Activated T-helper 1 cell treated with Interleukin-2 at 50 U/mL for 16 hours (primary cell): ENCODE data around the gene C5orf15.
A peak's percentile ranks its signal among the peaks of the same experiment; 100 is the strongest.
"Not testable (repeated sequence)": the region's sequence is repeated elsewhere in the genome, so short reads cannot be mapped to it uniquely, and the experiment has no call there.

ENCODE experiments used
- DNase-seq: peaks from one replicate; pipeline ENCODE4 v3.0.0-alpha.2; 2020; ENCODE audit warnings: low read depth

The C5orf15 gene

DNA sequence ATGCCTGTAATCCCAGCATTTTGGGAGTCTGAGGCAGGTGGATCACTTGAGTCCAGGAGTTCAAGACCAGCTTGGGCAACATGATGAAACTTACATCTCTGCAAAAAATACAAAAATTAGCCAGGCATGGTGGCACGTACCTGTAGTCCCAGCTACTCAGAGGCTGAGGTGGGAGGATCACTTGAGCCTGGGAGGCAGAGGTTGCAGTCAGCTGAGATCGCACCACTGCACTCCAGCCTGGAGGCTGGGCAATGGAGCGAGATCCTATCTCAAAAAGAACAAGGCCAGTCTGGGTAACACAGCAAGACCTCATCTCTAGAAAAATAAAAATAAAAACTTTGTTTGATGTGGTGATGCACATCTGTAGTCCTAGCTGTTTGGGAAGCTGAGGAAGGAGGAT, 30.8 kb downstream of the C5orf15 start:
- DNase-seq = not testable (repeated sequence)

DNA sequence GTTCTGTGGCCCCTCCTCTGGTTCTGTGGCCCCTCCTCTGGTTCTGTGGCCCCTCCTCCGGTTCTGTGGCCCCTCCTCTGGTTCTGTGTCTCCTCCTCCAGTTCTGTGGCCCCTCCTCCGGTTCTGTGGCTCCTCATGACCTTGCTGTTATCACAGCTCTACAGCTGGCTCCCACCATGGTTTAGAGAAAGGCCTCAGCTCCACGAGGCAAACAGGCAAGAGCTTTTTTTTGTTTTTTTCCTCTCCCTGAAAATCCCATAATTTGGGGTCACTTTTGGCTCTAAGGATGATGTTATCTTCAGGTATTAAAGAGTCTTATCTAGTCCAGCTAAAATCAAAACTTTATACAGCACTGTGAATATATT, 31.8 kb downstream of the C5orf15 start:
- DNase-seq = no peak

DNA sequence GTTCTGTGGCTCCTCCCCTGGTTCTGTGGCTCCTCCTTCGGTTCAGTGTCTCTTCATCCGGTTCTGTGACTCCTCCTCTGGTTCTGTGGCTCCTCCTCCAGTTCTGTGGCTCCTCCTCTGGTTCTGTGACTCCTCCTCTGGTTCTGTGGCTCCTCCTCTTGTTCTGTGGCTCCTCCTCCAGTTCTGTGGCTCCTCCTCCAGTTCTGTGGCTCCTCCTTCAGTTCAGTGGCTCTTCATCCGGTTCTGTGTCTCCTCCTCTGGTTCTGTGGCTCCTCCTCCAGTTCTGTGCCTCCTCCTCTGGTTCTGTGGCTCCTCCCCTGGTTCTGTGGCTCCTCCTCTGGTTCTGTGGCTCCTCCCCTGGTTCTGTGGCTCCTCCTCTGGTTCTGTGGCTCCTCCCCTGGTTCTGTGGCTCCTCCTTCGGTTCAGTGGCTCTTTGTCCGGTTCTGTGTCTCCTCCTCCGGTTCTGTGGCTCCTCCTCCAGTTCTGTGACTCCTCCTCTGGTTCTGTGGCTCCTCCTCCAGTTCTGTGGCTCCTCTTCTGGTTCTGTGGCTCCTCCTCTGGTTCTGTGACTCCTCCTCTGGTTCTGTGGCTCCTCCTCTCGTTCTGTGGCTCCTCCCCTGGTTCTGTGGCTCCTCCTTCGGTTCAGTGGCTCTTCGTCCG, 32.3 kb downstream of the C5orf15 start:
- not testable (repeated sequence) for DNase-seq

DNA sequence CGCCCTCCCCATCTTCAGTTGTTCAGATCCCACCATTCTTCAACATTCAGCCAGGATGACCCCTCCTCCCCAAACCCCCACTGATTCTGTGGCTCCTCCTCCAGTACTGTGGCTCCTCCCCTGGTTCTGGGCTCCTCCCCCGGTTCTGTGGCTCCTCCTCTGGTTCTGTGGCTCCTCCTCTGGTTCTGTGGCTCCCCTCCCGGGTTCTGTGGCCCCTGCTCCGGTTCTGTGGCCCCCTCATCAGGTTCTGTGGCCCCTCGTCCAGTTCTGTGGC, 32.8 kb downstream of the C5orf15 start:
- DNase-seq = no peak

DNA sequence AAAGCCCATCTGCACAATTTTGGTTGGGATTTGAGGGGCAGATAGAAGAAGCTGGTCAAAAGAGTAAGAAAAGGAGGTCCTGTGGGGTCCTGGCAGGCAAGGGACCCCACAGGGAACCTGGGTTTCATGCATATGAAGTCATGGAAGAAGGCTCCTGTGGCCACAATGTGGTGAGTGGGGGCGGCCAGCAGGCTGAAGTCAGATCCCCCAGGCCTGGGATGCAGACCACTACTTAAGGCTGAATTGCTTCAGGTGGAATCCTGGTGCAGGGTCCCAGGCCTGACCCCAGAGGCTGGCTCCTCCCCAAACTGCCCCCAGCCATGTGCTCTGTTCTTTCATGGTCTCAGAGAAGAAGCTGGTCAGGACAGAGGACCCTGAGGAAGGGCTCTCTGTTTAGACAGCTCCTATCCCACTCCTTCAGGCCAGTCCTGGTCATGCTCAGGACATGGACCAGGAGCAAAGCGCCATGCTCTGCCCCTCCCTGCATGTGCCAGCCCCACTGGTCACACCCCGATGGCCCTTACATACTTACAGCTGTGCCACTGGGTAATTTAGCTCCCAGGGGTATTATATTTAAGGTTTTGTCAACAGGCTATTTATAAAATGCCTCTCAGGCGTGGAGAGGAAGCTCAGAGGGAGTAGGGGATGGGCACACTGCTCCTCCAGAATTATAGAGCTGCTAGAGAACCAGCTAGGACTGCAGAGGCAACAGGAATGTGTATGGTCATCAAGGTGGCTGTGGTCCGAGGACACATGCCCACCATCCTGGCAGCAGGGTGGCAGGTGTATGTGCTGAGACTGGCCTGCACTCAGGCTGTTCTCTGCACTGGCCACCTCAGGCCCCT, 33.4 kb downstream of the C5orf15 start:
- DNase-seq = no peak

DNA sequence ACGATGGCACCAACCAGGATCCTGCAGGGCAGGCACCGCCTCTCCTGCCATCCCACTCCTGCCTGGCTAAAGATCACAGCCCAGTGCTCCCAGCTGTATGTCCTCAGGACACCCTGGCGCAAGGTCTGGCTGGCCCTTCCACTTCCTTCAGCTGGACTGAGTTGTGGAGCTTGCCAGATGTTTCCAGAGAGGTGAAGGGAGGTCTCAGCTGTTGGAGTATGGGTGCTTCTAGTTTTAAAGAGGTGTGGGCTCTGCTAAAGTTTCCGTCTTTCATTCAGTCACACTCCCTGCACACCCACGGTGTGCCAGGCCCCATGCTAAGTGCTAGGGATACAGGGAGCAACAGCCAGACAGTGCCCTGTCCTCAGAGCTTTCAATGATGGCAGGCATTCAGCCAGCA, 34.1 kb downstream of the C5orf15 start:
- no peak for DNase-seq

DNA sequence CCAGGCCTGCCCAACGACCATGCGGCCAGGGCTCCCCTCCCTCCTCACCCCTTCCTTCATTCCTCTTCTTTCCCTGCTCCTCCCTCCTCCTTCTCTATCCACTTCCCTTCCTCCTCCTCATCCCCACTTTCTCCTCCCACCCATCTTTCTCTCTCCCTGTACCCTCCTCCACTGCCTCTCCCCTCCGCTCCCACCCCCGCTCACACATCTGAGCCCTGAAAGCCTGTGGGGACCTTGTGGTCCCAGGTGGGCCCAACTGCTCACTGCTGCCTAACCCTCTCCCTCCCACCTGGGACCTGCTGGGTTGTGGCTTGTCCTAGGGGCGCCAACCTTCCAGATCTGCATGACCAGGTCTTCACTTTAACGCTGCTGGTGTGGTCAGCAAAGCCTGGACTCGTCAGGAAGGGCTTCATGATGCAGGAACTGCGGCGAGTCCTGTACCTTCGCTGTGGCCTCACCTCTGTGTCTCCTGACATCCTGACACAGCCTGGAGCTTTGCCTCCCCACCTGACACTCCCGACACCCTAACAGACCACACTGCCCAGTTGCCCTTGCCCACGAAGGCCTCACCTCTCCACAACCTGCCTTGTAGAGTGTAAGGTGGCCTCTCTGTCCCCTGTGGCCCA, 34.6 kb downstream of the C5orf15 start:
- no peak for DNase-seq

DNA sequence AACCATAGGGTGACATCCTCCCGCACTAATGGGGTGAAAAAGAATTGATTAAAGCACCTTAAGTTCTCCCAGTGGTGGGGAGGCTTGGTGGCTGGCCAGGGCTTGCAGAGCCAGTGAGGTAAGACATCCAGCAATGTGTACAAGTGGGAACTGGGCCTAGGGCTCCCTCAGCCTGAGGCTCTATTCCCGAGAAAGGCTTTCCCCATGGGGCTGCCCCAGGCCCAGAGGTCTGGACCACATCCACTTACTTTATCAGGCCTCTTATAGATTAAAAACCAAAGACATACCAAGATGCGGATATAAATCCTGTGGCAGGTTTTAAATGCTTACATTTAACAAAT, 35.3 kb downstream of the C5orf15 start:
- DNase-seq = no peak

DNA sequence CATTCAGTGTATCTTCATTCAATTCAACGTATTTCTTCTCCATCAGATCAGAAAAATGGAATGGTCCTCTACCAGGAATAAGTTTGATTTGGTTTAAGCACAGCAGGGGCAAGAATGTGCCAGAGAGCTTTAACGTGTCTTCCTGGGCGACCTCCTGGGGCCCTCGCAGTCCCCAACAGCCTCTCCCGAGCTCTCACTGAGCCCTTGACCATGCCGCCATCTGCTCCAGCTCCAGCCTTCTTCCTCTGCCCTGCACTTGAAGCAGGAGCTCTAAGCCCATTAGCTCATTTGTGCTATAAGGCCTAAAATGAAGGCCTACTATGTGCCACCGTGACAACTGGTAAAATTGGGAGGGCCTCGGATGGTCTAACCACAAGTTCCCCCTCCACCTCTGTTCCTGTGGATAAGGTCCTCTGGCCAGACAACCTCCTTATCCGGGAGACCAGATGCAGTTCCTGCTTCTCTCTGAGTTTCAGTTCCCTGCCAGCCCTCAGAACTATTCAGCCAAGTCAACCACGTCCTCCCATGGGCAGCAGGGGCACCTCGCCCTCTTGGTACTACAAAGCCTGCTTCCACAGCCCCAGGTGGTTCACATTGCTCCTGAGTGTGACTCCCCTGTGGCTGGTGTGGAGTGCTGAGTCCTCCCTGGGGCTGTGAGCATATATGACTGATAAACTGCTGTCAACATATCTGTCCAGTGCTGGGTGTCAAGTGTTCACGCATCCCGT, 35.8 kb downstream of the C5orf15 start:
- no peak for DNase-seq

DNA sequence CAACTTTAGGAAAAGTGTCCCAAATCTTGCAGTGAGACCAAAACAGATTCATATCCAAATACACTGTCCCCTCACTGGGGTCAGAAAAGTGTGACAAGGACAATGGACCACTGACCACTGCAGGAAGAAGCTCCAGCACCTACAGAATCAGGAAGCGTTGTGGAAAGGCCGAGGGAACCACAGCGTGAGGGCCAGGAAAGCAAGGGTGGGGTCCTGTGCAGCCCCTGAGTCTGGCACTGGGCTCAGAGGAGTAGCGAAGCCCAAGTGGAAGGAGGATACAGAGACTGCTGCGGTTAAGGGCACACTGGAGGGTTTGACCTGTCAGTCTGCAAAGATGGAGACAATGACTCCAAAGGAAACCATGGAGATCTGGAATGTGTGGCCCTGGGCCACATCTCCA, 36.9 kb downstream of the C5orf15 start:
- DNase-seq = no peak

DNA sequence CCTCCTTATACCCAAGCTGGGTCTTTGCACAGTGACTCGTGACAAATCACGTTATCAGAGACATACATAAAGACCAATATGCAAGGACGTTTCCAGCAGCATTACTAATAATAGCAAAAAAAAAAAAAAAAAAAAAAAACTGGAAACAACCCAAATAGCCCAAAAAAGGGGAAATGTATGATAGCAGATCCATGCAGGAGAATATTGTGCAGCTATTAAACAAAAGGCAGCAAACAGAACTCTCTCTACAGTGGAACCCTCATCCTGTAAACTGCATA, 37.7 kb downstream of the C5orf15 start:
- no peak for DNase-seq

DNA sequence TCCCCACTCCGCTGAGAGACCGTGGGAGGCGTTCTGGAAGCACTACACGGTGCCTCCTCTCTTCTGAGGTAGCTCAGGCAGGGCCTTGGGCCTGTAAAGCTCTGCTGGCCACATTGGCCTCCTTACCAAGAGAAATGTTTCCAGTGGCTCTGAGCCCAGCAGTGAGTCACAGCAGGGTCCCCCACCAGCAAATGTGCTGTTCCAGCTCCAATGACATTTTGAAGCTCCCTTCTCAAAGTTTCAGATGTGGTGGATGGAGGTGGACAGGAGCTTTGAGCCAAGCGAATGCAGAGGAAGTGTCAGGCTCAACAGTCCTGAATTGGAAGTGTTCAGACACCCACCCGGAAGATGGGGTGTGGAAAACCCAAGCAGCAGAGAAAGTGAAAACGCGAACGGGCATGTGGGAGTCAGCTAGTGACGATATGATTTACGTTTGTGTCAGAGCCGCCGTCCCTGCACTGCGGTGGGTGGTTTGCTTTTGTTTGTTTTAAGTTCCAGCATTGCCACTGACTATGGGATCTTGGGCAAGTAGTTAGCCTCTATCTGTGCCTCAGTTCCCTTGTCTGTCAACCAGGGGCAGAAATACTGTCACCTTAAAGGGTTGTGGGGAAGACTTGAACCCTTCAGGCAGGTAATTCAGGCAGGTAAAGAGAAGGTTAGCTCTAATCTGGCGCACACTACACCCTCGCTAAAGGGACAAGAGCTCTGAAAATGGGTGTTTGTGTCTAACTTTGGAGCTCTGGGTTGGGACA, 38.2 kb downstream of the C5orf15 start:
- DNase-seq = peak; percentile 26

DNA sequence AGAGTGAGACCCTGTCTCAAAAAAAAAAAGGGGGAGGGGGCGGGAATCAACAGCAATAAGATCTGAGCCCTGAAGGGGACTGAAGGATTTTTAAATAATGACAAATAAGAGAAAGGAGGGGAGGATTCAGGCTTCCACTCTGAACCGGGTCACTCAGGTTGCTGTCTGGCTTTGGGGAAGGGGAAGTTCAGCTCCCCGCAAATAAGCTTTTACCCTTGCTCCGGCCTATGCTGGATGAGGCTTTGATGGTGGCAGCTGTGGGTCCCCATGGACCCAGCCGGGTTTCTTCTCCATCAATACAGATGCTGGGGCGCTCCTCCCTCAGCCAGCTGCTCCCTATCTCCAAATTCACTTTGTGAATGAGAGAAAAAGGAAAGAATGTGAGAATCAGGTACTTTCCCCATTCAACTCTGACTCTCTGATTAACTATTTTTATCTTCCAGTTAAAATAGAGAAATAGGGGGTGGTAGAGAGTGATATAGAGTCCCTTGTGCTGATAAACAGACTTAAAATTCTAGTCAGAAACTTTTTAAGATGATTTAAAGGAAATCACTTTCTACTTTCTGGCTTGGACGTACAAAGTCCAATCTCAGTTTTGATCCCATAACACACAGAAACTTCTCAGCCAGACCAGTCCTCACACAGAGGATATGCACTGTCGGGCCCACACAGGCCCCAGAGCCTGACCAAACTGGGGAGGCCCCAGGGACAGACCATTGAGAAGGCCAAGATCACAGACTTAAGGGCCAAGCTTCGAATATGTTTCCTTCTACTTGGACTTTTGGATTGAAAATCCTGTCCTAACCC, 39.6 kb downstream of the C5orf15 start:
- no peak for DNase-seq

DNA sequence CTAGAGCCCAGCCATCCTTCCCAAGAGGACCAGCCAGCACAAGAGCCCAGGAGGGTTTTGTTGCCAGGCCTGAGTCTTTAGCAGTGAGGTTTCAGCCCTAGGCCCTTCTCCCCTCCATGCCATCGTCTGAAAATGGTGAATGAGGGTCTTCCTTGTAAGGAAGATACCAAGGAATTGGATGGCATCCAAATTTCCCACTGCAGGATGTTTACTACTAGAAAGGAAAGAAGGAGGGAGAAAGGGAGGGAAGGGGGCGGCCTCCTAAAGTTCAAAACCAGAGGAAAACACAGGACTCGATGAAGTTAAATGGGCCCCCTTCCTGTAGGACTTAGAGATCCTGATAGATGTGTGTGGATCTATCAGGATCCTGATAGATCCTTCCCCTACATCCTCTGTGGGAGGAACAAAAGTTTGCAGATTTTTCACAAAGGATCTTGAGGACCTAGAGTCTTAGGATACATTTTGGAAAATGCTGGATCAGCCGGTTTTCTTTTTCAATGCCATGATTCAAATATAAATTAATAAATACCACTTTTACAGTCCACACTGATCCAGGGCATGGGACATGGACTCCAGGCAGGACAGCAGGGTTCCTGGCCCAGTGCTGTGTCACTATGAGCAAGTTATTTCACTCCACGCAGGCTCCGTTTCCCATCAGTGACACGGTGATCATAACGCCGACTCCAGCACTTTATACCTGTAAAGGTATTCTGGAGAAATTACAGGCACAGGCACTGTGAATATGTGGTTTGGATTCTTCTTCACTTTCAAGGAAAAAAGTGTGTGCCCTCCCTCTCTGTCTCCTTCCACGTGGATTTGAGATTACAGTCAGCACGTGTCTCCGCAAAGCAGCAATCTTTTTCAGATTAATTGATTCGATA, 40.9 kb downstream of the C5orf15 start:
- no peak for DNase-seq

DNA sequence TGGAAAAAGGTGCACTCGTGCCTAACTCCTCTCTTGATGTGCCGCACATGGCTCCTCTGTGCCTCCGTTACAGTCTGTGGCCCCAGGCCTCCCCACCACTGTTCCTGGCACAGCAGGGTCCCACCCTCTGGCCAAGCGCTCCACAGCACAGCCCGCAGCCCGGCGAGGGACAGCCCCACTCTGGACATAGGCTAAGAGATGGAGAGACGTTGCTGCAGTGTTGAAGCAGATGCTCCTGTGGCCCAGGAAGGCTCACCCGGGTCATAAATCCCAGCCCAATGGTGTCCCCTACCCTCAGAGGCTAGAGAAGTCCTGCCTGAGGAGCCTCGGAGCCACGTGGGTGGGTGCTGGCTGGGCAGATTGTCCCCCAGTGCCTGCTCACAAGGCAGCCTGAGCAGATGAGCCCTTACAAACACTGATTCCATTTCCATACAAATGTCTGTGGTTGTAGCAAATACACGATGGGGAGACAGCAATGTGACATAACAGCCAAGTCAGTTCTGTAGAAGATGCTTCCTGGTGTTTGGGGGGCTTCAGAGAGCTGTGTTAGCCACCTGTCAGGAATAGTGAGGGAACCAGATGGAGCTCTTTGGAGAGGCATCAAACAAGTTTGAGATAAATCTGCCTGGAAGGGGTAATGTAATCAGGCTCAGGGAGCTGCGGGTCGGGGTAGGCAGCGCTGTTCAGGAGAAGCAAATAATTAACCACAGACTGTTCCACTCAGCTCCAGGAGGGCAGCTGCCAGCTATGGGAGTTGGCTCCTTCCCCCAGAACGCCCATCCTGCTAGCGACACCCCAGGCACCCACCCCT, 41.7 kb downstream of the C5orf15 start:
- no peak for DNase-seq

DNA sequence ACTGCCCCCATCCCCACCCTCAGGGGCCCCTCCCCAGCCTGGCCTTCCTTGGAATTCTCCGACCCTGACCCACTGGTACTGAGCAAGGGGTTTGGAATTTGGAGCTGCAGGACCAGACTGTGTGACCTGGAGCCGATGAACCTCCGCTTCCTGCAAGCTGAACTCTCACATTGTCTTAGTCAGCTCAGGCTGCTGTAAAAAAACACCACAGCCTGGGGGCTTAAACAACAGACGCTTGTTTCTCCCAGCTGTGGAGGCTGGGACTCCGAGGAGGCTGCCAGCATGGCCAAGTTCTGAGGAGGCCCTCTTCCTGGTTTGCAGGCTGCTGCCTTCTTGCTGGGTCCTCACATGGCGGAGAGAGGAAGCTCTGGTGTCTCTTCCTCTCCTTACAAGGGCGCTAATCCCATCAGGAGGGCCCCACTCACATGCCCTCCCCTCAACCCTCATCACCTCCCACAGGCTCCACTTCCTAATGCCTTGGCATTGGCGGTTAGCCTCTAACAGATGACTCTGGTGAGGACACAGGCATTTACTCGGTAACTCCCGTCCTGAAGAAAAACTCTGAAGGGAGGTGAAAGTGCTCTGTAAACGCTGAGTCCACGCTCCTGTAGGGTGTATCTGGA, 42.4 kb downstream of the C5orf15 start:
- no peak for DNase-seq

DNA sequence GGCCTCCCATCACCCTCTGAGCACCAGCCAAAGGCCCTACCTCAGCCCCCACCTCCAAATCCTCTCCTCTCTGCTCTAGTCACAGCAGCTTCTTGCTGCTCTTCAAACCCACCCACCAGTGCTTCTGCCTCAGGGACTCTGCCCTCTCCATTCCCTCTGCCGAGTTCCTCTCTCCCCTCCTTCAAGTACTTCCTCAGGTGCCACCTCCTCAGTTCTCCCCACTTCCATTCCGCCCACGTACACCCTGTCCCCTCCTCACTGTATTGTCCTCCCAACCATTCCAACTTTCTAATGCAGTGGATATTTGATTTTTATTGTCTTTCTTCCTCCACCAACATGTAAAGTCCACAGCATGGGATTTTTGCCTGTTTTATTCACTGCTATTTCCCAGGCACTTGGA, 43.2 kb downstream of the C5orf15 start:
- DNase-seq = no peak

DNA sequence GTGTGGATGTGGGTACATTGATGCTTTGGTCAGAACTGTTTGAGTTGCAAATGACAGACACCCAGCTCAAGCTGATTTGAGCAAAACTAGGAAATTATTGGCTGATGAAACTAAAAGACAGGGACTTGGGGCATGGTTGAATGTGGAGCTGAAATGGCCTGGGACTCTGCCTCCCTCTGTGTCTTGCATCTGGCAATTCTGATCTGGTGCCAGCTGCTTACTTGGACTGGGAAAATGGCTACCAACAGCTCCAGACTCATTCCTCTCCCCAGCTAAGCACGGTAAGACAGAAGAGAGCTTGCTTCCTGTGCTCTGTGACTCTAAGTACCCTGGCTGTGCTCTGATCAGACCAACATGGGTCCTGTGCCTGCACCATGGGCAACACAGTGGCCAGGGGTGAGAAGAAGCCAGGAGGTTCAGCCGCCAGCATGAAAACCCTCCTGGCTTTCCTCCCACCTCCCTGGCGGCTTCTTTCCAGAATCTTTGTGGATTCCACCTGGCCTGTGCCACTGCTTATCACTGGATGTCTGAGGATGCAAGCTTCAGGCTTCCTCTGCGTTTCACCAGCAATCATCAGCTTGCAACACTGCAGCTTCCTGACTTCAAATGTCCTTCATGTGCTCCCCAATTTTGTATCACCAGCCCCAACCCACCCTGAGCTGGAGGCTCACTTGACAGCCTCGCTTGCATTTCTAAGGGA, 44.1 kb downstream of the C5orf15 start:
- no peak for DNase-seq

DNA sequence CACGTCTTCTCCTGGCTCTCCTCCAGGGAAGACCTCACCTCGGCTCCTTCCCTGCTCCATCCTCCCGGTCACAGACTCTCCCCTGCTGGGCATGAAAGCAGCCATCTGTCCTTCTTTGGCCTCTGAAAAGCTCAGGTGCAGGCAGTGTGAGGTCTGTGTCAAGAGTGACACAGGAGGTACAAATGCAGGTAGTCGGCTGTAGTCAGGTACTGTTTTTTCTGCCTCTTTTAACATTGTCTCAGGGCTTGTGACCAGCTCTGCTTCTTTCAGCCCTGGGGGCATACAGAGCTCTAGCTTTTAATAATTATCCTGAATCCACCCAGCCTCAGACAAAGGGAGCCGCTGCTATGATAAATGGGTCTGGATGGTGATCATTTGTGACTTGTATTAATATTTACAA, 46.4 kb downstream of the C5orf15 start:
- no peak for DNase-seq
